ENCODE measurements around the gene TSPAN4. TPM values are rescaled to one million over a fixed set of nuclear protein-coding genes. Genes with fewer than 3 reads are reported as not detected.

Gene TSPAN4
- total RNA-seq, 1 experiment from 2014 or later: 117 TPM

- DNase-seq (ENCODE audit: low spot score): no peak
Measured at GRCh38 chr11:849951-850774, 7.5 kb downstream of the TSPAN4 start.

DNA sequence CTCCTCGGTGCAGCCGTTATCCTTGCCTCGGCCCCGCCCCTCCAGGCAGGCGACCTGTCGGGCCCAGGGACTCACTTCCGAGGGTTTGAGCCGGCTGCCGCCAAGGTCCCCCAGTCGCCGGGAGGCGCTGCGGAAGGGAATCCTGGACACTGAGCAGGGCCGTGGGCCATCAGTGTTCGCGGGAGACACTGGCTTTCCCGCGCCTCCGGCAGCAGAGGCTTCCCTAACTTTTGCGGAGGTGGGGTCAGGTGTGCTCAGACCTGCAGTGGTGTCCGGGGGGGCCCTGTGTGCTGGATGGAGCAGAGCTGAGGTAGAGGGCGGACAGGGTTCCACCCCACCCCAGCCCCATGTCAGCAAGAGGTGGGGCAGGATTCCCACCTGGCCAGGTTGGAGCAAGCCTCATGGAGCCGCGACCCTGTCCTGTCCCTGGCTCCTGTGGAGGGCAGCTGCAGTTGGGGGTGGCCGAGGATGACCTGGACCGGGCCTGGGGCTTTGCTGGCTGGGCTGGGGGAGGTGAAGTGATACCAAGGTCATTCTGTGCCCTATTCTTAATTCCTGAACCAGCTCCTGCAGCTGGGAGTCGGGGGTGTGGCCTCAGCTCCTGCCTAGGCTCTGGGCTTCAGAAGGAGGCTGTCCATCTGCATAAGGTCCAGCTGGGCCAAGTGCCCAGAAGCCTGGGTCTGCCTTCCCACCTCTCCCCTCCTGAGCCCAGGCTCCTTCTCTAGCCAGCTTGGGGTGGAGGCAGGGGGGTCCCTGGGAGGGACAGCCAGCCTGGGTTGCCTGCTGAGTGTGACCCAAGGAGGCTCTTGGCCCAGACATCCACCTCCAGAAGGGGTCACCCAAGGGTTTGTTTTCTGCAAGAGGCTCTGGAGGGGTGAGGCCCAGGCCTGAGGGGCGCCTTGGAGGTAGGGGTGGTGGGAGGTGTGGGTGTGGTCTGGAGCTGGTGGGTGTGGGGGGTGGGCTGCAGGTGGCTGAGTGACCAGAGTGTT, 8.4 kb downstream of the TSPAN4 start:
- no peak for DNase-seq (ENCODE audit: low spot score)

DNA sequence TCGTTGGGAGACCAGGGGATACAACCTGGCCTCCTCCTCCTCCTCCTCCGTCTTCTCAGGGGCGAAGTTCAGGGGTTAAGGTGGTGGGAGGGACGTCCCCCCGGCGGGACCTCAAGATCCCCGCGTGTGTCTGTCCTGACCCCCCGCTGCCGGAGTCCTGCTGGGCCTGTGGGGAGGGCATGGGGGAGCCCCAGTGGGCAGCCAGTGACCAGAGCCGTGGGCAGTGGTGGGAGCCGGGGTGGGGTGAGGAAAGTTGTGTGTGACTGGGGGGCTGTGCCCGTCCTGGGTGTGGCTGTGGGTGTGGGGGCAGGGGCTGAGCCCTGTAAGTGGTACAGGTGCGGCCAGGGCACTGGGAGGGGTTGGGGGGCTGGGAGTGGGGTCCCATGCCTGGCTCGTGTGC, 10.1 kb downstream of the TSPAN4 start:
- no peak for DNase-seq (ENCODE audit: low spot score)

DNA sequence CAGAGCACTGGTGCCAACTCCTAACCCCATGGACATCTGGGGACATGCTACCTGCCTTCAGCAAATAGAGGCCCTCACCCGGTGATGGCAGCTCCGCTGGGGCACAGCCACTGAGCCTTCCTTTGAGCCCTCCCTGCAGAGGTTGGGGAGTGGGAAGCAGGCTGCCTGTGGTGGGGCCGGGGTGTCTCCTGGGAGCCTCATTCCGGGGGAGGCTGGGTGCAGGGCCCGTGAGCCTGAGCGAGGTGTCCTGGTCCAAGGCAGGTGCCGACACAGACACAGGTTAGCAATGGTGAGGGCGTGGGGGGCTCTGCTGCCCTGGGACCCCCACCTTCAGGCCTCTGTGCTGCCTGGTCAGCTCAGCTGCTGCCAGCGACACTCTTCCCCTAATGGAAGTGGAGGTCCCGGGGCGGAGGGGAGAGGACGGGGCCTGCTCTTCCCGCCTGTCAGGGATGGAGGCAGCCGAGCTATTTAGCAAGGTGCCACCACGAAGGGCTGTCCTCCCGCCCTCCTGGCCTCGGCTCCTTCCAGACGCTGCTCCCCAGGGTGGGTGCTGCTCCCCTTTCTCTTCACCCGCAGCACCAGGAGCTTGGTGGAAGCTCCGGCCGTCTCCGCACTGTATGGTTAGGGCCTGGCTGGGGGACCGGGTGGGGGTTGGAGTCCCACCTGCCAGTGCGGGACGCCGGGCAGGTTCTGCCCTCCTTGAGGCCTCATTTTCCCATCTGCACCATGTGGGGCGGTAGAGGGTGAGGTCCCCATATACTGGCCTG, 11.2 kb downstream of the TSPAN4 start:
- DNase-seq (ENCODE audit: low spot score): no peak

DNA sequence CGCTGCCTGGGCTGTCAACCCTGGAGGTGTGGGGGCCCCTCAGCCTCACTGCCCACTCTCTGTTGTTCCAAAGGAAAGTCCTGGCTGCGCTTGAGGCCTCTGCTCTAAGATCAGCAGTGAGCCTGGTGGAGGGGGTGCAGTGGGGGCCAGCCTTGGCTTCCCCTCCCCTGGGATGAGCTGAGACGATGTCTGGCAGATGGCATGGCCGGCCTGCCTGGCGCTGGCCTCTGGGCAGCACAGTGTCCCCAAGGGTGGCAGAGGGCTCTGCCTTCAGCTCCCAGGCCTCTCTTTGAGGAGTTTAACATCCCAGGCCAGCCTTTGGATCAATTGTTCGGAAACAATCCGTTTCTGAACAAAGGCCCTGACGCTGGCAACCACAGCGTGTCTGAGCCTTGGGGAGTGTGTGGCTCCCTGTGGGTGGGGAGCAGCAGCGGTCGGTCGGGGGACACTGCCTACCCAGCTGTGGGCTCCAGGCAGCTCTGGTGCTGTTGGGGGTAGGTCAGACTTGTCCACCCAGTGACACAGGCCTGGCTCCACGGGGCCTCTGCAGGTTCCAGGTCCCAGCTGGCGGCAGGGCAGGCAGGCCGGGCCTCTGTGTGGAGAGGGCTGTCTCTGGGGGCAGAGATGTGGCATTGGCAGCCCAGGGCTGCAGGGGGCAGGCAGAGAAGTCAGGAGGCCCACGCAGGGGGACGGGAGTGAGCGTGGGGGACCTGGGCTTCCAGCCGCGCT, 12.1 kb downstream of the TSPAN4 start:
- no peak for DNase-seq (ENCODE audit: low spot score)

DNA sequence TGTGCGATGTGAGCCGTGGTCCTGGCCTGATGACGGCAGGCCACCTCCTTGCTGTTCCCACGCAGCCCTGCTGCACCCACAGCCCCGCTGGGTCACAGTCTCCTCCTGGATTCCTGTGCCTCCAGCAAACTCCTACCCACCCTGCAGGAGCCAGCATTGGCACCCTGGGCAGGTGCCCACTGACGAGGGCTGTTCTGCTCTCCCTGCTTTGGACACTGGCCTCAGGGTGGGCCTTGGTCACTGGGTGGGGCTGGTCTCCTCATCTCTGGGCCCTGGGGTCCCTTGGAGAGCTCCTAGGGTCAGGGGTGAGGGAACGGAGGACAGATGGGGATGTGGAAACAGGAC, 12.7 kb downstream of the TSPAN4 start:
- DNase-seq (ENCODE audit: low spot score): no peak

GRCh38 chr11:855796-856195, 13.1 kb downstream of the TSPAN4 start:
- DNase-seq (ENCODE audit: low spot score): no peak

- DNase-seq (ENCODE audit: low spot score): no peak
Measured at GRCh38 chr11:856397-856796, 13.7 kb downstream of the TSPAN4 start.

- no peak for DNase-seq (ENCODE audit: low spot score)
Measured at GRCh38 chr11:858053-858761, 15.6 kb downstream of the TSPAN4 start.

DNA sequence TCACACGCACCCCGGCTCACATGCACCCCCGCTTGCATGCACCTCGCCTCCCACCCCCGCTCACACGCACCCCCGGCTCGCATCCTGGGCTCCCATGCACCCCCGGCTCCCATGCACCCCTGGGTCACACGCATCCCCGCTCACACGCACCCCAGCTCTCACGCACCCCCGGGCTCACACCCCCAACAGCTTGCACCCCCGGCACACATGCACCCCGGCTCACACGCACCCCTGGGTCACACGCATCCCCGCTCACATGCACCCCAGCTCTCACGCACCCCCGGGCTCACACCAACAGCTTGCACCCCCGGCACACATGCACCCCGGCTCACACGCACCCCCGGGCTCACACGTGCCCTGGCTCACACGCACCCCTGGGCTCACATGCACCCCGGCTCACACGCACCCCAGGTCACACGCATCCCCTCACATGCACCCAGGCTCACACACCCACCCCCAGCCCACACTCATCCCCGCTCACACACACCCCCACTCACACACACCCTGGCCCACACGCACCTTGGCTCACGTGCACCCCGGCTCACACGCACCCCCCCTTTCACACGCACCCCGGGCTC, 16.2 kb downstream of the TSPAN4 start:
- no peak for DNase-seq (ENCODE audit: low spot score)

GRCh38 chr11:859394-860131, 16.9 kb downstream of the TSPAN4 start:
- no peak for DNase-seq (ENCODE audit: low spot score)

DNA sequence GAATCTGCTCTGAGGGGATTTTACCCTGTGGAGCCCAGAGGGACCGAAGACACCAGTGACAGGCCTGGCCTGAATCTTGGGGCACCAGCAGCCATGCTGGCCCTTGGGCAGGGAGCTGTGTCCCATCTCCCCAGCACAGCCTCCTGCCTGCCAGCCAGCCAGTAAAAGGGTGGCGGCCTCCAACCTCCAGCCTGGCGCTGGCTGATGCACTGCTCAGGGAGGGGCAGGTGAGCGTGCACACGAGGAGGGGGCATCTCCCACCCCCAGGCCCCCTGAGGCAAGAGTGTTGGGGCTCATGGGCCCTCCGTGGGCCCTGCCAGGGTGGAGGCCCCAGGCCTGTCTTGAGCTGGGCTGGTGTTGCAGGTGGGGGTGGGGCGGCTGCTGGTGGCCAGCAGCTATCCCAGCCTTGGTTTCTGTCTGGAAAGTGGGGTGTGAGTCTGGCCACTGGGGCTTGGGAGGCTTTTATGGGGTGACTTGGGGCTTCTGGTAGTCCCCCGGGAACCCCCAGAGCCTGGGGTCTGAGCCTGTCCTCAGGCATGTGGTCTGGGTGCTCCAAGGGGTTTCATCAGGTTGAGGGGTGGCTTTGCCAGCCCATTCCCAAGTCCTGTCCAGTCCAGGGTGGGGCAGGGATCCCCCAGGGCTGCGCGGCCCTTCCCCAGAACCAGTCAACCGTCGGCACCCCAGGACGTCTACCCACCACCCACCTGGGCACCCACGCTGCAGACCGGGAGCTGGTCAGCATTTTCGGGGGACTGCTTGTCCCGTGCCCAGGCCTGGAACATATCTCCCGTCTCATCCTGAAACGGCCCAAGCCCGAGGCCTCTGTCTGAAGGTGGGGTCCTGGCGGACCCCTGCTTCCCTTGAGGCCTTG, 17.8 kb downstream of the TSPAN4 start:
- DNase-seq (ENCODE audit: low spot score): no peak

DNA sequence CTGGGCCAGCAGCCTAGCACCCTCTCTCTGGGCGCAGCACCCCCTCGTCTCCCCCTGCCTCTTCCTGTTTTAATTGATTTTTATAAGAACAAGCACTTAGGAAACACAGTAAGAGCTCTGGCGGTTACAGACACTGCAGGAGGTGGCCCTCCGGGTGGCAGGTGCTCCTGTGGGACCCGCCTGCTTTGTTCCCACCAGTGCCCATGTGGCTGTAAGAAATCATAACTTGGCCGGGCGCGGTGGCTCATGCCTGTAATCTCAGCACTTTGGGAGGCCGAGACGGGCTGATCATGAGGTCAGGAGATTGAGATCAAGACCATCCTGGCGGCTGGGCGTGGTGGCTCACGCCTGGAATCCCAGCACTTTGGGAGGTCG, 18.4 kb downstream of the TSPAN4 start:
- no peak for DNase-seq (ENCODE audit: low spot score)

- no peak for DNase-seq (ENCODE audit: low spot score)
Measured at GRCh38 chr11:862081-862661, 19.5 kb downstream of the TSPAN4 start.

DNA sequence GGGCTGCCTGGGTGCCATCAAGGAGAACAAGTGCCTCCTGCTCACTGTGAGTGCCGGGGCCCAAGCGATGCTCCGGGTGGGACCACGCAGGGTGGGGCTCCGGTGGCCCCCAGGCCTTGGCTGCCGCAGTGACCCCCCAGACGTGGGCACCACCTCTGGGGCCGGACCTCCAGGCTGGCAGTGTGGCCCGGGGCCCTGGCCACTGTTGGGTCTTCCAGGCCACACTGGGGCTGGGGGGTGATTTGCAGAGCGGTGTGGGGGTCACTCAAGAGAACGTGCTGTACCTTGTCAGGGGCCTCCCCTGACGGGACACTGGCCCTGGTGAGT, 20.0 kb downstream of the TSPAN4 start:
- no peak for DNase-seq (ENCODE audit: low spot score)

GRCh38 chr11:863023-863909, 20.6 kb downstream of the TSPAN4 start:
- no peak for DNase-seq (ENCODE audit: low spot score)
